Measurements from ENCODE around the gene CENPU.
"Not testable (repeated sequence)": the region's sequence is repeated elsewhere in the genome, so short reads cannot be mapped to it uniquely, and the experiment has no call there.

CENPU gene

GRCh38 chr4:184733654-184734524 lies at the start of gene CENPU:
CENPU (minus strand) TSS chr4:184734096; CDS start chr4:184734062, 34 bp downstream.
- H3K27me3 ChIP-seq (ENCODE audit: control insufficient read depth, insufficient read depth, low read length), result no peaks in the 10 kb centered on the region
- no peak for TF ChIP-seq CTCF (IDR thresholded peaks at IDR 0.05)
- H3K4me3 ChIP-seq (ENCODE audit: low read depth, low read length), result peak within 1 kb of the TSS; percentile 84
- peak within 1 kb of the TSS; percentile 94 for H2AFZ ChIP-seq
- peak within 1 kb of the TSS; percentile 99 for H3K4me2 ChIP-seq (ENCODE audit: low read length)
- no peaks in the 10 kb centered on the region for H3K4me1 ChIP-seq
- H3K9ac ChIP-seq, result no peak within 1 kb of the TSS
- H3K36me3 ChIP-seq (ENCODE audit: control insufficient read depth, insufficient read depth, low read length), result no peaks in the 10 kb centered on the region
- no peaks in the 10 kb centered on the region for H3K9me3 ChIP-seq (ENCODE audit: control insufficient read depth, low read length)
- H3K79me2 ChIP-seq, result no peaks in the 10 kb centered on the region
- peak within 1 kb of the TSS; percentile 33 for H3K27ac ChIP-seq

GRCh38 chr4:184782731-184783373 lies 49.0 kb upstream of the CENPU start:
- Histone ChIP-seq H3K36me3 (ENCODE audit: control insufficient read depth, insufficient read depth, low read length) (no peaks in the 10 kb centered on the region), H3K4me2 (ENCODE audit: low read length) (no peak overlapping the region), H3K9me3 (ENCODE audit: control insufficient read depth, low read length) (no peaks in the 10 kb centered on the region), H2AFZ (no peak overlapping the region), H3K27me3 (ENCODE audit: control insufficient read depth, insufficient read depth, low read length) (no peaks in the 10 kb centered on the region), H3K4me3 (ENCODE audit: low read depth, low read length) (no peak overlapping the region), H3K9ac (no peak overlapping the region), H3K4me1 (peaks cover 3% of the 10 kb centered on the region), H3K79me2 (no peaks in the 10 kb centered on the region), H3K27ac (no peak overlapping the region)
- TF ChIP-seq CTCF (IDR thresholded peaks at IDR 0.05), result no peak

DNA sequence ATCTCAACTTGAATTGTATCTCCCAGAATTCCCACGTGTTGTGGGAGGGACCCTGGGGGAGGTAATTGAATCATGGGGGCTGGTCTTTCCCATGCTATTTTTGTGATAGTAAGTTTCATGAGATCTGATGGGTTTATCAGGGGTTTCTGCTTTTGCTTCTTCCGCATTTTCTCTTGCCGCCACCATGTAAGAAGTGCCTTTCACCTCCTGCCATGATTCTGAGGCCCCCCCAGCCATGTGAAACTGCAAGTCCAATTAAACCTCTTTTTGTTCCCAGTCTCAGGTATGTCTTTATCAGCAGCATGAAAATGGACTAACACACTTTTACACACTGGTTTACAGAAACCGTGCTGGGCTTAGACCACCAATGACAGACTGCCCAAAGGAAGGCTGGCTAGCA lies 45.3 kb upstream of the CENPU start:
- H2AFZ ChIP-seq; H3K79me2 ChIP-seq; H3K4me2 ChIP-seq (ENCODE audit: low read length); H3K27ac ChIP-seq; H3K36me3 ChIP-seq (ENCODE audit: control insufficient read depth, insufficient read depth, low read length); H3K9me3 ChIP-seq (ENCODE audit: control insufficient read depth, low read length); H3K4me3 ChIP-seq (ENCODE audit: low read depth, low read length); H3K4me1 ChIP-seq; H3K27me3 ChIP-seq (ENCODE audit: control insufficient read depth, insufficient read depth, low read length); H3K9ac ChIP-seq: not testable (repeated sequence)

- Histone ChIP-seq H3K36me3 (ENCODE audit: control insufficient read depth, insufficient read depth, low read length) (no peaks in the 10 kb centered on the region), H3K4me3 (ENCODE audit: low read depth, low read length) (no peak overlapping the region), H2AFZ (no peak overlapping the region), H3K9ac (no peak overlapping the region), H3K4me1 (no peaks in the 10 kb centered on the region), H3K79me2 (no peaks in the 10 kb centered on the region), H3K27me3 (ENCODE audit: control insufficient read depth, insufficient read depth, low read length) (no peaks in the 10 kb centered on the region), H3K27ac (no peak overlapping the region), H3K9me3 (ENCODE audit: control insufficient read depth, low read length) (no peaks in the 10 kb centered on the region), H3K4me2 (ENCODE audit: low read length) (no peak overlapping the region)
- TF ChIP-seq CTCF (IDR thresholded peaks at IDR 0.05), result no peak
These were observed 44.4 kb upstream of the CENPU start for GRCh38 chr4:184778325-184778724.

DNA sequence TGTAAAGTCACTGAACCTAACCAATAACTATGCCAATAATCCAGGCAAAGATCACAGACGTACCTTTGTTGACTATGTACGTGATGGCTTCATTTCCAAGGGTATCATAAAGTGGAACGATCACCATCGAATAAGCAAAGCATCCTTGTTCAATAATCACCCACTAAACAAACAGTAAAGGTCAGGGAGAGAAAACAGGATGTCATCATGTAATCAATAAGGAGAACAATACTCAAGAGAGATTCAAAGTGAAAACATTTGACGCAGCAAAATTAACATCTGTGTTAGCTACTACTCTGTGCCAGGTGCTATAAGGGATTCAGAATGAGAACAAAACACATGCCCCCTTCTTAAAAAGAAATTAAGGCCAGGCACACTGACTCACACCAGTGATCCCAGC lies 42.9 kb upstream of the CENPU start:
- Histone ChIP-seq H3K36me3 (ENCODE audit: control insufficient read depth, insufficient read depth, low read length) (no peaks in the 10 kb centered on the region), H3K27ac (no peak overlapping the region), H3K27me3 (ENCODE audit: control insufficient read depth, insufficient read depth, low read length) (no peaks in the 10 kb centered on the region), H3K4me2 (ENCODE audit: low read length) (no peak overlapping the region), H3K9me3 (ENCODE audit: control insufficient read depth, low read length) (no peaks in the 10 kb centered on the region), H3K9ac (no peak overlapping the region), H3K4me1 (no peaks in the 10 kb centered on the region), H3K79me2 (no peaks in the 10 kb centered on the region), H3K4me3 (ENCODE audit: low read depth, low read length) (no peak overlapping the region), H2AFZ (no peak overlapping the region)
- no peak for TF ChIP-seq CTCF (IDR thresholded peaks at IDR 0.05)

Data from parathyroid adenoma (tissue), 2 donors.